Ramos (cell line): ENCODE data around the gene FOXN1.
"Not testable (repeated sequence)": the region's sequence is repeated elsewhere in the genome, so short reads cannot be mapped to it uniquely, and the experiment has no call there.

Source experiments
- in situ Hi-C: fragments of 300-500 bp; cut with MboI; formaldehyde crosslinking; loops from one replicate; pipeline ENCODE4 v1.14.3; 2022; ENCODE audit warnings: low sequenced_read_pairs; ENCODE audit not compliant: unreplicated experiment

The FOXN1 gene

DNA sequence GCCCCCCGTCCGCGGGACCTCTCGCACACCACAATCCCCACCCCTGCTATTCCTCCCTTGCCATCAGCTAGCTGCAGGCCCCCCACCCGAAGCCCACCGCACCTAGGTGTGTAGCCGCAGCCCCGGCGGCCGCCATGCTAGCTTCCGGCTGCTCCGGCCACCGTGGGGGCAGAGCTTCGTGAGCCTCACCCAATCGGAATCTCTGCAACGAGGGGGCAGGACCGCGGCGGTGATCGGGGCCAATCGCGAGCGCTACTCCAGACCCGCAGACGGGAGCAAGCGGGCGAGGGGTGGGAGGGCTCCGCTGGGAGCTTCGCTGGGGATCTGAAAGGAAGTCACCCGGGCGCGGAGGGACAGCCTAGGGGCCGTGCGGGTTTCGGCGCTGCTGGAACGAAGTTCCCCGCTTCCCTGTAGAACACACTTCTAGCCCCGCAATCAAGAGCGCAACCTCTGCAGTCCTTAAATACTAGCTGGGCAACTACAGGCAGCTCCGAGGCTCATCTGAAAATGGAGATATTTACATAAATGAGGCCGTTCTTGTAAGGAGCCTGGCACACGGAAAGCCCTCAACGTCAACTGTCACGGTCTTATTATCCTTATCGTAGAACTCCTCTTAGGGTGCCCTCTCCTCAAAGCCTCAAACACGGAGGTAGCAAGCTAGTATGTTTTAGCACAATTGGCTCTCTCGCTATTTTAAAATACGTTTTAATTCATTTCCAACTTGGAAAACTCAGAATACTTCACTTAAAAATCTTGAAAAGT is 65.4 kb downstream of the FOXN1 start, which contains the start of gene PIGS:
TSS of gene PIGS (minus strand) at position 164 of the 762 bp plus-strand sequence. CDS start at position 136, 28 bp downstream.
- in situ Hi-C loops = no loop called here

DNA sequence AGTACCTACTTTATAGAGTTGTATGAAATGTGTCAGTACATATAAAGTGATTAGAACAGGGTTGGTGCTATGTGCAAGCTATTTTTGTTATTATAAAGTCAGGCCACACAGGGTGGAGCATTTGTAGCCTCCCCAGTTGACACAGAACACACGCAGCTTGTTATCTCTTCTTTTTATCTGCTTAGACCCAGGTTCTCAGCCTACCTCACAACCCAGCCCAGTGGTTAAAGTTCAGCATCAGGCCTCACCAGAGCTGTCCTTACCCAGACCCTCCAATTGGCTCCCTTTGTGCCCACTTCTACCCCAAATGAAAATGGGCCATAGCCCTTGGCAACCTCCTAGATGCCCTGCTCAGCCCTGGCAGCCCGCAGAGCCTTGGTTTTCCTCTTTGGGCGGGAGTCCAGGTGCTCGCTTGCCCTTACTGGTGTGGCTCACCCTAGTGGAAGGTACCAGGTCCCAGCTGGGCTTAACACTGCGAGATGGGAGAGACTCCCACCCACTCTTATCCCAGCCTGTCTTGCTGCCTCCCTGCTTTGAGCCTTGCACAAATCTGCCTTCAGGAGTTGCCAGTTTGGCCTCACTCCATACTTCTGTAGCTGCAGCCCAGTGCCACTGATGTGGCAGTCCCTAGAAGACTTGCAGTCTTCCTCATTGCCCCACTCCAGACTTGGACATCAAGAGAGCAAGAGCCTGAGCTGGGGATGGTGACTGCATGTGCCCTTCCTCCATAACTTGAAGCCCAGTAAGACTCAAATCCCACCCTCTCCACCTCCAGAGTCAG is 66.3 kb downstream of the FOXN1 start:
- in situ Hi-C loops = no loop called here

DNA sequence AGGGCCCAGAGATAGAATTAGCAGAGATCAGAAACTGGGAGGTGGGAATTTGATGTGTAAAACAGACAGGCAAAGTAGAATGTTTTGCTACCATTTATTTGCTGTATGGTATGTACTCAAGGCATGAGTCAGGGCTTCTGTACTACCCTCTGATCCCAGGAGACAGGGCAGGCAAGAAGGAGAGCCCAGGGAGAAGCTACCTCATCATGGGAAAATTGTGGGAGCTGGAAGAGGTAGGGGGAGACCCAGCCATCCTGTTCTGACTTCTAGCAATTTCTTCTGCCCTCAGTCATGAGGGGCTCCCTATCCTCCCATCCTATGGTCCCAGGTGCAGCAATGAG is 66.9 kb downstream of the FOXN1 start:
- in situ Hi-C loops = no loop called here

DNA sequence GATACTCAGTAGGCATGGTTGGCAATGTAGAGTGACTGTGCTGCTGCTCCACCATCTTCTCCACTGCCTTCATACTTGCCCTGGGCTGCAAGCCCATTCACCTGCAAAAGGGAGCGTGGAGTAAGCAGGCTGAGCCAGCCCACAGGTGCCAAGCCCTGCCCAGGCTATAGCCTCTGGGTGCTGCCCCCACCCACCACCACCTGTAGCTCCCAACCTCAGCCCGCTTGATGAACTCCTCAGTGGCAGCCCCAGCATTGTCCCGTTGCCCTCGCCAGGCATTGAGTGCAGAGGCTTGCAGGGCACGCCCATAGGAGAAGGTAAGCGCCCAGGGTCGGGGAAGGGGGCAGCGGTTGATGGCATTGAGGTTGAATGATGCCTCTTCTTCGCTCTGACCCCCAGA is 67.4 kb downstream of the FOXN1 start:
- in situ Hi-C loops = no loop called here

DNA sequence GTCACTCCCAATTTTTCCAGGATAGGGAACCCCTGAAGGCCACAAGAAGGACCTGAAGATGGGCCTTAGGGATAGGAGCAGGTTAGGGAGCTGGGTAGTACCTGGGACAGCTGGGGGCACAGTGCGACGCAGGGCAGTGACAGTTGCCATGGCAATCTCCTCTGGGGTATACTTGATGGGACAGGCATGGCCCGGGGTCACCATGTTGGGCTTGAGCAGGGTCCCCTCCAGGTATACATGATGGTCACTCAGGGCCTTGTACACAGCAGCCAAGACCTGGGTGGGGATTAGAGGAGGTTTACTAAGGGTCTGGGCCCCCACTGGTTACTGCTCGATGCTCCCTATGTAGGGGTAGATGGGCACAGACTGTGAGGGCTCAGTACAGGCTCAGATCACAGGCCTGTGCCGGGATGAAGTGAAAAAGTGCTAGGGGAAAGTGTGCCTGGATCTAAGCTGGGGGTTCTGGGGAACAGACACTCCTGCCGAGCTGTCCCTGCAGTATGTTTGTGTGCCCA is 67.9 kb downstream of the FOXN1 start:
- in situ Hi-C loops = no loop called here

DNA sequence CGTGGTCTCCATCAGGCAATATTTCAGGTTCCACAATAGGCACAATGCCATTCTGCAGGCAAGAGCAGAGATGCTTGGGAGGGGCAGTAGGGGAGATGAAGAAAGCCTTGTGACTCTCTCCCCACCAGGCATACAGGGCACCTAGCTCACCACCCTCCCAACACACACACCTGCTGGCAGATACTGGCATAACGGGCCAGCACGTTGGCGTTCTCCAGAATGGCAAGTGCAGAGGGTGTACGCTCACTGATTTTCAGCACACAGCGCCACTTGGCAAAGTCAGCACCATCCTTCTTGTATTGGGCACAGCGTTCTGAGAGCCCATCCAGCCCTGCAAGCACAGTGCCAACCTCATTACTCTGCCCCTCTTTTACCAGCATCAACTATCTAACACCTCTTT is 68.4 kb downstream of the FOXN1 start:
- in situ Hi-C loops = no loop called here

DNA sequence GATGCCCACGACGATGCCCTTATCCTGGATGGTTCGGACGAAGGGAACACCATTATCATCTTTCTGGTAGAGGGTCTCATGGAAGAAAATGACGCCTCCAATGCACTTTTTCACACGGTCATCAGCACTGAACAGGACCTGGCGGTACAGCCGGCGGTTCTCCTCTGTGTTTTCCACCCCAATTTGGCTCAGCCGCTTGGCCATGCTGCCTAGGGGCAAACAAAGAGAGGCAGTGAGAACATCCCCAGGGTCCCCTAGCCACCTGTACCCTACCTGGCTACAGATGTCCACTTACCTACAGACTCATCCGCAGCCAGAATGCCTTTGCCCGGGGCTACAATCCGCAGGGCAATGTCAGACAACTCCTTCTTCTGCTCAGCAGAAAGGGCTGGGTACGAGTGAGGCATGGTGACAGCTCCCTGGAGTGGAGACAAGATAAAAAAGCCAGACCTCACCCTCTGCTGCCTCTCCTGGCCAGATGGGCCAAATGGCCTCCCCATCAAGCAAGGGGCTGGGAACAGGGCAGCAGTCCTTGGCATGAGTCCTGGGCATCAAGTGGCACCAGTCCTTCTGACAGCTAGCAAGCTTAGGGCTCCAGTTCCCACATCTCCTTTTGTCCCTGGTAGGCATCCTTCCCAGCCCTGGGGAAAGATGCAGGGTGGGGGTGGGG is 69.1 kb downstream of the FOXN1 start:
- in situ Hi-C loops = no loop called here

DNA sequence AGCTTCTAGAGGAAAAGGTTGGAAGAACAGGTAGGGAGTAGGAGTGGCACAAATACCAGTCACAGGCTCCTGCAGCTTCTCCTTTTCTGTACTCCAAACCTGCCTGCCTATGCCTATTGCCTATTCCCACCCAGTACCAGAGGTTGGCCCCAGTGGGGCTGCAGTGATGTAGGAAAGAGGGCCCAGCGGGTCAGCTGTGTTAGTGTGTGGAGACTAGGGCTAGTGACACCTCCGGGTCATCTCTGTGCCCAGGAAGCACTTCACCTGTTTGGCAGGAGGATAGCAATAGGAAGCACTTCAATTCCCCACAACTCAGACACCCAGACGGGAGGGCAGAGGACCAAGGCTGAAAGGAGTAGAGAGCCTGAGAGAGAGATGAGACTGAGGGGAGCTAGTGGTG is 69.9 kb downstream of the FOXN1 start:
- in situ Hi-C loops = not testable (repeated sequence)

DNA sequence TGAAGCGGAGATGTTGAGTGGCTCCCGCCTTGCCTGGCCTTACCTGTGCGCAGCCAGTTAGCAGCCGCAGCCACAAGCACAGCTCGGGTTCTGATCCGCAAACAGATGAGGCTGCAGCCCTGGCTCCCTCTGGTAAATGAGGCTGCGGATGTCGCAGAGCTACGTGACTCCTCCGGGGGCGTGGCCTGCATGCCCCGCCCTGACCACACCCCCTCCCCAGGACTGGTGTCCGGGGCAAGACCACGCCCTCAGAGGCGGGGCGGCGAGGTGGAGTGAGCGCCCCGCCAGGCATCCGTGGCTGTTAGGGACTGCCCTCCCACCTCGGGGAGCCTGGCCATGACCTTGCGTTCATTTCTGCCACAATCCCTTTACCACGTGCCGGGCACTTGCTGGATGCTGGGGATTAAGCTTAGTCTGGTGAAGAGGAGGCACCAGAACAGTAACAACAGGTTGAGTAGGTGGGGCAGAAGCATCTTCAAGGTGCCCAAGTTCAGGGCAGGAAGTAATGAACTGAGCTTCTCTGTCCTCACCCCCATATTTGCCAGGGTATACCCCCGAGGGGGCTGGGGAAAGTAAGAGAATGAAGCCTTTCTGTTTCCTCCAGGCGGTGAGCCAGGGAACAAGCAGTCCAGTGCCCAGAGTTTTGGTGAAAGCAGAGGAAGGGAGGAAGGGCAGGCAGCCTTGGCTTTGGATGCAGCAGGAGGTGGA is 70.8 kb downstream of the FOXN1 start, which contains the start of gene ALDOC:
TSS of gene ALDOC (minus strand) at position 138 of the 708 bp plus-strand sequence. CDS start 1,363 bp downstream, outside the sequence.
- in situ Hi-C loops = no loop called here

DNA sequence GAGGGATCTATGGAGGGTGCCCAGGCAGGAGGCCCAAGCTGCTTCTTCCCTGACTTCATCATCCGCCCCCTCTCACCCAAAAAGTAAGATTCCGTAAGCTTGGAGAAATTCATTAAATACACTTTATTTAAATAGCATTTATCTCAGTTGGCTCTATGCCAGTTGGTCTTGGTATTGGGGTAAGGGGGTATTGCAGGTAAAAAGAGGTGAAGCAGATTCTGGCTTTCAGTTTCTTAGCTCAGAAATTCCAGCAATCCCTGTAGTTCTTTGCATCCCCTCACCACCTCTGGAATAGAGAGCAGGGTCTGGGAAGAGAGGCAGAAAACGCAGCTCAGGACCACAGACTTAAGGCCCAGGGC is 71.3 kb downstream of the FOXN1 start:
- in situ Hi-C loops = no loop called here

DNA sequence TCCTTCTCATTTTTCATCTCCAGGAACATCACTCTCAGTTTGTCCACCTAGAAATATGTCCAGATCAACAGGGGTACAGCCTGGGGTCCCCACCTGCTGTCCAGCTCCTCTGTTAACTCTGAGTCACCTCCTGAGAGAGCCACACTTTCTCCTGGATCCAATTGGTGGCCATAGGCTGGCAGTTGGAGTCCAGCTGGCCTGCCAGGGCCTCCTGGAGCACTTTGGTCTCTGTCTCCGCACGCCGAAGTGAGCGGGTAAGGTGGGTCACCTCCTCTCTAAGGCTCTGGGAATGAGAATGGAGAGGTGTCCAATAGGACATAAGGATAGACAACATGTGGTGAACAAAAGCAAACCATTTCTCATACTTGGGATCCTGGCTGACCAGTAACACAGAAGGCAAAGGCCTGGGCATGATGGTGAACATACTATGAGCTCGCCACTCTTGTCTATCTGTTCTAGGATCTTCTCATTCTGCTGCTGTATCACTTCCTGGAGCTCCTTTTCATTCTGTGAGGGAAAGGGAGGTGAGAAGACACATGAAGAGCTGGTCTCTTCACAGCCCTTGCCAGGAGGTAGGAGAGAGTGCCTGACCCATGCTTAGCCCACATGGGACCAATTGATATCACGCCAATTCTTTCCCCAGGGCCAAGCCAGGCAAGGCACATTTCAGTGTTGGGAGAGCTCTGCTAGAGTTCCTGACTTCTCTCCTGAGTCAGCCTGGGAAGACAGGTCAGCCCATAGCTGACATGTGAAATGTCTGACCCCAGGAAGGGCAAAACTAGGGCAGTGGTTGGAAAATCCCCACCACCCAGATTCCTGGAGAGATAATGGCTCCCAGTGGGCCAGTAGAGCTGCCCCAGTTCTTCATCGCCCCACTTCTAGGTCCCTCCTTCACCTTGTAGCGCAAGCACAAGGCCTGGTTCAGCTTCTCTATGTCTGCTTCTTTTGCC is 72.4 kb downstream of the FOXN1 start:
- in situ Hi-C loops = no loop called here

DNA sequence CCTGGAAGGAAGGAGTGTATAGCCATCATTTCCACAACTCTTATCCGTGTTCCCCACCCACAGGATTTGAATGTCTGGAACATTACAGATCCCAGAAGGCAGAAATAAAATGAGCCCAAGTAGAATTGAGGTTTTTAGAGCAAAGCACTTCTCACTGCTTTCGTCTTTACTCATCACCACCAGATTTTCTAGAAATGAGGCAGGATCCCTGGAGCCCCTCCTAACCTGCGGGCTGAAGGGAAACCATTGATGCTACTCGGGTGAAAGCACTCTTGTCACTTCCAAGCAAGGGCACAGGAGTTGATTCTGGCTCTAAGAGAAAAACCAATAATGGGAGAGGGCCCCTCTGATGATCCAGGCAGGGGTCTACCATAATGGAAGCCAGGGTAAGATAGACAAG is 73.4 kb downstream of the FOXN1 start:
- in situ Hi-C loops = no loop called here

DNA sequence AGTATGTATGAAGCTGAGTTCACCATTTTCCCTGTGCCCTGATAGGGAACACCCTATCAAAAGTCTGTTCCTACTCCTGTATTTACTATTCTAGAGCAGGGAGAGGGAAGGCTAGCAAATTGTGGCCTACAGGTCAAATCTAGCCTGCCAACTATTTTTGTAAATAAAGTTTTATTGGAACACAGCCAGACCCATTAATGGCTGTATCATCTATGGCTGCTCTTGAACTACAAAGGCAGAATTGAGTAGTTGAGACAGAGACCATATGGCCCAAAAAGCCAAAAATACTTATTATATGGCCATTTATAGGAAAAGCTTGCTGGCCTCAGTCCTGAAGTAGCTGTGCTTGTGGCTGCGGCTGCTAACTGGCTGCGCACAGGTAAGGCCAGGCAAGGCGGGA is 74.8 kb downstream of the FOXN1 start:
- in situ Hi-C loops = no loop called here

DNA sequence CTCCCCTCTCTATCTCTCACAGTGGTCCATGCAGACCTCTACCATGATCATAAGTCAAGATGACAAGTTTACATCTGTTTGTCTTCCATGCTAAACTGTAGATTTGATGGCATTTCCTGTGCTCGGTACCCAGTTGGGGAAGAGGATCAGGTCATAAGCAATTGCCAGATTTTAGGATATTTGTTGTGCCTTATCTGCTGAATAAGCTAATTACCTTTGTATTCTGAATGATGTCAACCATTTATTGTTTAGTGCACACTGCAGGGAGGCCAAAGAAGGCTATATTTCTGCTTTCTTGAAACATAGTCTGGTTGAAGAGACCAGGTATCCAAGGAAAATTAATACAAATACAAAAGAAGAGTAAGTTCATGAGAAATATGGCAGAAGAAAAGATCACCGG is 76.4 kb downstream of the FOXN1 start:
- in situ Hi-C loops = no loop called here

DNA sequence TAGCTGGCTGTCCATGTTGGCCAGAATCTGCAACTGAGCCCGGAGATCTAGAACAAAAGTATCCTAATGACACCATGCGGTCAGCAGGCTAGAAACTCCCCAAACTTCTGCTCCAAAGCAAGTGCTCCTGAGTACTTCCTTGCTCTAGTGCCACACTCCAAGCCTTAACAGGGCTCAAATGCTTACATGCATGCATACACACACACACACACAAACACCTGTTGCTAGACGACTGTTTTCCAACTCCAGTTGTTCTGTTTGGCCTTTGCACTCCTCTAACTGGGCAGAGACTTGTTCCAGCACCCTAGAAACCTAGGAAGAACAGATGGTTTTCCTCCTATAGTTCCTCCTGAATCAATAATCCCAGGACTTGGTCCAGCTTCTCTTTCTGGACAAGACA is 78.3 kb downstream of the FOXN1 start:
- in situ Hi-C loops = no loop called here

DNA sequence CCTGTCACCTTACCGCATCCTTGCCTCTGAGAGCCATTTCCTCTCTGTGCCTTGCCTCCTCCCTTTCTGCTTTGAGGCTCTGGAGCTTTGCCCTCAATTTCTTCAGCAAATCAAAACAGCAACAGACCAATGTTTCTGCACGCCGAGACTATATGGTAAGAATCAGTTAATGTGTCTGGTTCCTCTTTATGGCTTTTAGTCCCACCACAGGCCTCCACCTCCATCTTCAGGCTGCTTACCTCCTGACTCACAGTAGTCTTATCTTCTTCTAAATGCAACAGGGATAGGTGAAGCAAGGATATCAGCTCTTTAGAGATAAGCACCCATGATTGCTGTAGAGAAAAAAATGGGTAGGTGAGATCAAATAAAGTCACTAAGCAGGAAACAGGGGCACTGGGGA is 79.7 kb downstream of the FOXN1 start:
- in situ Hi-C loops = no loop called here
